Stromal cell of bone marrow (primary cell): Measurements from ENCODE around the gene SMO.
"Not testable (repeated sequence)": the region's sequence is repeated elsewhere in the genome, so short reads cannot be mapped to it uniquely, and the experiment has no call there.

Source experiments
- DNase-seq: peaks from one replicate; pipeline ENCODE4 v3.0.0-alpha.2; 2012; ENCODE audit warnings: low read depth

The SMO gene

DNA sequence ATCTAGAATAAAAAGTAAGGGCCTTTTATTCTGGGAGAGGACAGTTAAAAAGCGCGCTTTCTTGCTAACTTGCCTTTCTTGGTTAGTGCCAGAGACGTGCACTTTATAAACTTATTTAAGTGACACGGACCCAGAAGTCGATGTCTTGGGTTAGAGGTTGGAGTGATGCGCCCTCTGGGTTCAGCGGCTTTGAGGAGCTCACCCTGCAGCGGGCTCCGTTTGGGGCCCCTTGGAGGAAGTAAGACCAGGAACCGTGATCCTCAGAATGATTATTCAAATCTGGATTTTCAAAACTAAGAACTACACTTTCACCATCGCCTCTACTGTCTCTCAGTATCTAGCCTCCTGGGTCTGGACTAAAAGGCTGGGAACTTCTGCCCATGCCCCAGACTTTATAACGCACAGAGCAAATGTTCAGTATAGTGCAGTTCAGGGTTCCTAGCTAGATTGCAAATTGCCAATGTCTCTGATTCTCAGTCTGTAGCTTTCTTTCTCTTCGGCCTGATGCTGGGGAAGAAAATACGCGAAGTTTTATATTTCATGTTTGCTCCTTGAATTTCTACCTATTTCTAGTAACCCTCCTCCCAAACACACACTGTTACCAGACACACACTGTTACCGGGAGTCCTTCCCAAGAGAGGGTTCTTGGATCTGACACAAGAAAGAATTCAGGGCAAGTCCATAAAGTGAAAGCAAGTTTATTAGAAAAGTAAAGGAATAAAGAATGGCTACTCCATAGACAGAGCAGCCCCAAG is 18.6 kb upstream of the SMO start:
- DNase-seq: no peak

DNA sequence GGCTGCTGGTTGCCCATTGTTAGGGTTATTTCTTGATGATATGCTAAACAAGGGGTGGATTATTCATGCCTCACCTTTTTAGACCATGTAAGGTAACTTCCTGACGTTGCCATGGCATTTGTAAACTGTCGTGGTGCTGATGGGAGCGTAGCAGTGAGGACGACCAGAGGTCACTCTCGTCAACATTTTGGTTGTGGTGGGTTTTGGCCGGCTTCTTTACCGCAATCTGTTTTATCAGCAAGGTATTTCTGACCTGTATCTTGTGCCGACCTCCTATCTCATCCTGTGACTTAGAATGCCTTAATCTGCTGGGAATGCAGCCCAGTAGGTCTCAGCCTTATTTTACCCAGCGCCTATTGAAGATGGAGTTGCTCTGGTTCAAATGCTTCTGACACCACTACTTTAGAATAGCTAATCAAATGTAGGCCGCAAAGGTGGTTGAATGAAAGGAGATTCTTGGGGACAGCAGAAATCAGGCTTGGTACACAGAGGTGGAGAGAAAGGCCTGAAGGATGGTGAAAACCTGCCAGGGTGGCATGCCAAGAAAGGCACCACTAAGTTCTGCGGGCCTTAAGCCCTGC is 17.9 kb upstream of the SMO start:
- DNase-seq: no peak

DNA sequence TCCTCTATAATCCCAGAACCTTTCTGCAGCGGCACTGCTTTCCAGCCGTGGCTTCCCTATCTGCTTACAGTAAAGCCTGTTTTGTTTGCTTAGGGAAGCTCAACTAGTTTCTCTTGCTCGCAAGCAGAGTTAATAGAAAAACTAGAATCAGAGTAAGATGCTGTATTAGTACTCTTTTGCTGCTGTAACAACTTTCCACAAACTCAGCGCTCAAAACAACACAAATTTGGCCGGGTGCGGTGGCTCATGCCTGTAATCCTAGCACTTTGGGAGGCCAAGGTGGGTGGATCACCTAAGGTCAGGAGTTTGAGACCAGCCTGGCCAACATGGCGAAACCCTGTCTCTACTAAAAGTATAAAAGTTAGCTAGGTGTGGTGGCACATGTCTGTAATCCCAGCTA is 14.6 kb upstream of the SMO start:
- not testable (repeated sequence) for DNase-seq

DNA sequence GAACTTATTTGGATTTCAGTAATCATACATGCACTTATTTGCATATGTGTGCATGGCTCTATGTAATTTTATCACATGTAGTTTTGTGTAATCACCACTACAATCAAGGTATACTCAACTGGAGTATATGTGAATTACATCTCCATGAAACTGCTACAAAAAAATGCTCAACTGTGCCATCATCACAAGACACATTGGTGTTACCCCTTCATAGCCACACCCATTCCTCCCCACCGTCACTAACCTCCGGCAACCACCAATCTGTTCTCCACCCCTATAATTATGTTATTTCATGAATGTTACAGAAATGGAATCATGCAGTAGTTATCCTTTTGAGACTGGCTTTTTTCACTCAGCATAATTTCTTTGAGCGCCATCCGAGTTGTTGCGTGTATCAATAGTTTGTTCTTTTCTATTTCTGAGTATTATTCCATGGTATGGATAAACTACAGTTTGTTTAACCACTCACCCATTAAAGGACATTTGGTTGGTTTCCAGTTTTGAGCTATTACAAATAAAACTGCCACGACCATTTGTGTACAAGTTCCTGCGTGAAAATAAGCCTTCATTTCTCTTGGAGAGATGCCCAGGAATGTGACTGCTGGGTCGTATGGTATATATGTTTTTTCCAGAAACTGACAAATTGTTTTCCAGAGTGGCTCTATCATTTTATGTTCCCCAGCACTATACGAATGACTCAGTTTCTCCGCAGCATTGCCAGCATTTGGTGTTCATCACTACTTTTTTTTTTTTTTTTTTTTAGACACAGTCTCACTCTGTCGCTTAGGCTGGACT is 11.3 kb upstream of the SMO start:
- DNase-seq: no peak

DNA sequence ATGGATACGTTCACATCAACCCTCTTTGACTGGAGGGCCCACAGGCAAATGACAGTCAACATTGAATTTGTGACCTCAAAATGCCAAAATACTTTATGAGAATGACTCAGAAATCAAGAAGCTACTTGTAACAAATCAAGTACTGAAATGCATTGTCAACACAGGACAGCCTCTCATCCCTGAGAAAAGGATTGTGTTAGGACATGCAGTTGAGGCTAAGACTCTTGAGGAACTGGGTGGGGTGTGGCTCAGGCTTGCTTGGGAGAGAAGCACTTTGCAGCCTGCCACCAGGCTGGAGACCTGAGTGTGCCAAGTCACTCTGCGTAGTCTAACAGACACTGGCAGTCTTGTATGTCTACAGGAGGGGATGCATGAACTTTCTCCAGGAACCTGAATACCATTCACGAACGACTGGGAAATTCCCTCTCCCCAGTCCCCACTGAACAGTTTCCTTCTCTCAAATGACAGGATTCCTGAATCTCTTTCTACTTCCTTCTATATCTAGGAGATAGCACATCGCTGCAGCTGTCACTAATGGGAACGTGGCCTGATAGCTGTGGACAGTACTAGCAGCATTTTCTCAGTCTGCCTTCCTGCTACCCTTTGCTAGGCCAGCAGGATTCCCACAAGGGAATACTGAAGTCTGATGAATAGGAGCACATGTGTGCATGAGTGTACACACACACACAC is 3.3 kb upstream of the SMO start:
- DNase-seq: no peak

DNA sequence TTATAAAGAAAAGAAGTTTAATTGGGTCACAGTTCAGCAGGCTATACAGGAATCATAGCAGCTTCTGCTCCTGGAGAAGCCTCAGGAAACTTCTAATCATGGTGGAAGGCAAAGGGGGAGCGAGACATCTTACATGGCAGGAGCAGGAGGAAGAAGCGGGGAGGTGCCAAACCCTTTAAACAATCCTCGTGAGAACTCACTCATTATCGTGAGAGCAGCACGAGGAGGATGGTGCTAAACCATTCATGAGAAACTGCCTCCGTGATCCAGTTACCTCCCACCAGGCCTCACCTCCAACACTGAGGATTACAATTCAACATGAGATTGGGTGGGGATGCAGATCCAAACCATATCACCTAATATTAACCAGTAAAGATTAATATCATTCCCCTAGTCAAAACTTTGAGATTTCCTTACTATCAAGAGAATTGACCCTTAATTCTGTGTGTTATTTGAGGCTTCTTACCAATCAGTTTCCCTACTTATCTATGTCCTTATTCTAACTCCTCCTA is 1.6 kb upstream of the SMO start:
- DNase-seq: no peak

DNA sequence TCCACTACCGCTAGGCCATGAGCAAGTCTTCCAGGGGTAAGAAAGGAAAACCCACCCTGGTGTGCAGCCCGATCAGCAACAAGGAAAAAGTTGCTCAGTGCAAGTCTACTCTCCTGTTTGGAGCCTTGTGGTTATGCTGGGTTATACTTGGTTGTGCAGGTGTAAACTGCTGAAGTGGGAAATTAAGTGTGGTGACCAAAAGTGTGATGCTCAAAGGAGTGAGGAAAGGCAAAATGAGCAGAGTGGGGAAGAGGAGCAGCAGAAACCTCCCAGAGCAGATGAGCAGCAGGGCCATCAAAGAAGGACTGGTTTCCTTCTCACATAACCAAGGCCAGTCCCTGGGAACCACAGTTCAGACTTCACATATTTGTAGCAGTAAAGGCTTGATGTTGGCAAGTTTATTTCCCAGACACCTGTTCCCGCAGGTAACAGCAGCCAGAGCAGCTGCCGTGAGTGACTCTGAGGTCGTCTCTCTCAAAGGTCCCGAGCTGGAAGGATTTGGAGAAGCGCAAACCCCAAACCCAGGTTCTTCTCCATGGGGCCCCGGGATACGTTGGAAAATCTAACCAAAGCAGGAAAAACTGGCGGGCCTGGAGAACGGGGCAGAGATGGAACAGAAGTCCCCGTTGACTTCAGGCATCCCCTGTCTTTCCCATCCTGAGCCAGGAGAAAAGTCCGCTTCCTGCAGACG is 607 bp upstream of the SMO start:
- DNase-seq: no peak

DNA sequence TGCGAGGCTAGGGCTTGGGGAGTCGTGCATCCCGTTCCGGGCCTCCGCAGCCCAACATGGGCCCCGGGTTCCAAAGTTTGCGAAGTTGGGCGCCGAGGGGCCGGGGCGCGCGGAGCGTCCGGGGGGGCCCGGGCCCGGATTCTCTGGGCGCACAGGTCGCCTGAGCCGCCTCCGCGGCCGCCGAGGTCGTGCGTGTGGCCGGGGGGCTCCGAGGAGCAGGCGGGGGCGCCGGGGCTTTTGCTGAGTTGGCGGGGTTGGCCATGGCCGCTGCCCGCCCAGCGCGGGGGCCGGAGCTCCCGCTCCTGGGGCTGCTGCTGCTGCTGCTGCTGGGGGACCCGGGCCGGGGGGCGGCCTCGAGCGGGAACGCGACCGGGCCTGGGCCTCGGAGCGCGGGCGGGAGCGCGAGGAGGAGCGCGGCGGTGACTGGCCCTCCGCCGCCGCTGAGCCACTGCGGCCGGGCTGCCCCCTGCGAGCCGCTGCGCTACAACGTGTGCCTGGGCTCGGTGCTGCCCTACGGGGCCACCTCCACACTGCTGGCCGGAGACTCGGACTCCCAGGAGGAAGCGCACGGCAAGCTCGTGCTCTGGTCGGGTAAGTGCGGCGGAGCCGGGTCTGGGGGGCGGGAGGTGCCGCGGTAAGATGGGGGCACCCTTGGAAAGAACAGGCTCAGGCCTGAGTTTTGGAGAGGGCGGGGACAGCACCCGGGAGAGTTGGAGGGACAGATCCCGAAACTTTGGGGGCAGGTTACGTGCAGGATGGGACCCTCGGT is 643 bp downstream of the SMO start:
- DNase-seq: no peak

DNA sequence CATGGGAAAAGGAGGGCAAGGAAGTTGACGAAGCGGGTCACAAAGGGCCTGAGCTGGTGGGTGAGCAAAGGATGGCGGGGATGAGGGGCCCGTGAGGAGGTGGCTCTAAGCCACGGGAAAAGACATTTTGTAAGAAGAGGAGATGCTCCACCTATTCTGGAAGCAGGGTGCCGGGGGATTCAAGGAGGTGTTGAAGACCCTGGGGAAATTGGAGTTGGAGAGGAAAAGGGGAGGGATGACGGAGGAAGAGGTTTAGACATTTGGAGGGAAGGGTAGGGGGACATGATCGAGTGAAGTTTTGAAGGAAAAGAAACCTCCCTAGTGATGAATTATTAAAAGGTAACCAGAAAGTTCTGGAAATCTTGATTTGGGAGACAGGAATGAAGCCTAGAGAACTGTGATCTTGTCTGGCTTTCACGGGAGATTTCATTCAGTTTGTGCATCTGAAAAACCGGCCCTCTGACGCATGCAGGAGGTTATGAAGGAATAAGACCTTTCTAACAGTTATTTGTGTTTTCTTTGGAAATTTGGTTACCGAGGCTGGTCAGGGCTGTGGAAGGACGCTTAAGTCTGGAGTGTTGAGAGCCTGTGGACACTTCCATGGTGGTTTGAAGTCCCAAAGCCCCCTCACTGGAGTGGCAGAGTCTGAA is 1.4 kb downstream of the SMO start:
- no peak for DNase-seq

DNA sequence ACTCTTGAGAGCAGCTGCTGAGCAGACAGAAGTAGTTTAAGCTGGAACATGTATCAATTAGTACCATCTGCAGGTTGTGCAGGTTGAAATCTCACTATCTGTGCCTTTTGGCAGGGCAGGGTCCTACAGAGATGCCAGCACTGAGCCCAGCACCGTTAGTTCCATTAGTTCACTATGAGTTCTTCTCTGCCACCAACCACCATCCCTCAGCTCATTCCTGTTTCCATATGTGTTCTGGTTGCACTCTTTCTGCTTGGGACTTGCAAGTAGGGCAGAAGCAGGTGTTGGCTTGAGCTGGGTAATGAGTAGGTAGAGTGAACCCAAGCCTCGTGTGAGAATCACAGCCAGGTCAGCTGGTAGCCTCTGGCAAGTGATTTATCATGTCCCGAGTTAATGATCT is 2.8 kb downstream of the SMO start:
- no peak for DNase-seq

DNA sequence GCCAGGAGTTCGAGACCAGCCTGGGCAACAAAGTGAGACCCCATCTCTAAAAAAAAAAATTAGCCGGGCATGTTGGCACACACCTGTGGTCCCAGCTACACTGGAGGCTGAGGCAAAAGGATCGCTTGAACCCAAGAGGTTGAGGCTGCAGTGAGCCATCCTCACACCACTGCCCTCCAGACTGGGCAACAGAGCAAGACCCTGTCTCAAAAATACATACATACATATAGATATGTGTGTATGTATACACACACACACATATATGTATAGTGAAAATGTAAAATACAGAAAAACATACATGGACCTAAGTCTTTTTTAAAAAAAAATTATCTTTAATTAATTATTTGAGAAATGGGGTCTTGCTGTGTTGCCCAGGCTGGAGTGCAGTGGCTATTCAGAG is 5.5 kb downstream of the SMO start:
- no peak for DNase-seq

DNA sequence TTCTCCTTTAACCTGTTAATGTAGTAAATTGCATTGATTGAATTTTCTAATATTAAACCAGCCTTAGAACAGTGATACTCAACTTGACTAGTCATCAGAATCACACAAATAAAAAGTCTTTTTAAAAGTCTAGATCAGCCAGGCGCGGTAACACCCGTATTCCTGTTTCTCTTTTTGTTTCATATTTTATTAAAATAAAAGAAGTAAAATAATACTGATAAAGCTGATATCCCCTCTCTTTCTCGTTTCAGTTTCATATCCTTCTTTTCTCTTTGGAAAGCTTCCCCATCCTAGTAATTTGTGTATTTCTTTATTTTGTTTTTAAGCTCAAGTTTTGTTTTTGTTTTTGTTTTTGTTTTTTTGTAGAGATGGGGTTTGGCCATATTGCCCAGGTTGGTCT is 9.3 kb downstream of the SMO start:
- no peak for DNase-seq

DNA sequence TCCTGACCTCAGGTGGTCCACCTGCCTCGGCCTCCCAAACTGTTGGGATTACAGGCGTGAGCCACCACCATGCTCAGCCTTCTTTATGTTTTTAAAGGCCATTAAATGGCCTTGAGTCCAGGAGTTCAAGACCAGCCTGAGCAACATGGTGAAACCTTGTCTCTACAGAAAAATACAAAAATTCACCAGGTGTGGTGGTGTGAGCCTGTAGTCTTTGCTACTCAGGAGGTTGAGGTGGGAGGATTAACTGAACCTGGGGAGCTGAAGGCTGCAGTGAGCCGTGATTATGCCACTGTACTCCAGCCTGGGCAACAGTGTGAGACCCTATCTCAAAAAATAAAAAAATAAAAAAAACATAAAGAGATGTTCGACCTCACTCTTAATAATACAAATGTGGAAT is 11.0 kb downstream of the SMO start:
- no peak for DNase-seq

DNA sequence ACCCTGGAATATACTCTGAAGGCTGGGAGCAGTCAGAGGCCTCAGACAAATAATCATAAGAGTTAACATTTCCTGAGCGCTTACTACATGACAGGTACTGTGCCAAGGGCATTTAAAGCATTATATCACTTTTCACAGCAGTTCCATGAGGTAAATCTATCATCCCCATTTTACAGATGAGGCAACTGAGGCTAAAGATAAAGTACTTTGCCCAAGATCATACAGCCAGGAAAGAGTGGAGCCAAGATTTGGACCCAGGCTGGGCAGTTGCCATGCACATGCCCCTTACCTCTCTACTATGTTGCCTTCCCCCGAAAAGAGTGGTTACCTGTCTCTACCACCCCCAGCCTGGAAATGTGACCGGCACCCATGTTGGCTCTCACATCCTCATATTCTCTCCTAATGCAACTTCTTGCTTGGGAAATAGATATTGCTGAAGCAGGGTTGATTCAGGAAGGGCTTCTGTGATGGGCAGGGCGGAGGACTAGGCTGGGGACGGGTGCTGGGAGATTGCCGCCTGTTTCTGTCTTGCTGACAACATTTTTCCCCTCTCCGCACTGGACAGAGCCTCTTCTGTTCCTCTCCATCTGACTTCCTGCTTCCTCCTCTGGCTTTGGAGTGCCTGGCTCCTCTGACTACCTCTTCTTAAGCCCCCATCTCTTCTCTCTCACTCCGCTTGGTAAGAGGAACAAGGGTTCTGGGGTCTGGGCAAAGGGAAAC is 13.8 kb downstream of the SMO start:
- no peak for DNase-seq

DNA sequence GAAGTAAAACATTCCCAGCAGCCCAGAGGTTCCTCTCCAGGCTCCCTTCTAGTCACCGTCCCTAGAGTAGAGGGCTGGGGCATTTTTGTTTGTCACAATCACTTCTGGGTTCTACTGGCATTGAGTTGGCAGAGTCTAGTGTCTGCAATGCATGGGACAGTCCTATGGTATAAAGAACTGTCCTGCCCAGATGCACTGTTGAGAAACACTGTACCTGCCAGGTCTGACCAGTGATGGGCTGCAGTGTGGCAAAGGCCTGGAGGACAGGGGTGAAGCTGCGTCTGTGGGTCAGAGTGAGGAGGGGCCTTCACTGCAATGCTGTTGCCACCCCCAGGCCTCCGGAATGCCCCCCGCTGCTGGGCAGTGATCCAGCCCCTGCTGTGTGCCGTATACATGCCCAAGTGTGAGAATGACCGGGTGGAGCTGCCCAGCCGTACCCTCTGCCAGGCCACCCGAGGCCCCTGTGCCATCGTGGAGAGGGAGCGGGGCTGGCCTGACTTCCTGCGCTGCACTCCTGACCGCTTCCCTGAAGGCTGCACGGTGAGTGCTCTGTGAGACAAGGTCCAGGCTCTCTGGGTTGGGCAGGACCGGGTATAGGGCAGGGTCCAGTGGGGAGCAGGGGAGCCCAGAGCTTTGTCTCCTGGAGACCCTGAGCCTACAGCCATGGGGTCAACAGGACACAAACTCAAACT is 14.8 kb downstream of the SMO start:
- no peak for DNase-seq

DNA sequence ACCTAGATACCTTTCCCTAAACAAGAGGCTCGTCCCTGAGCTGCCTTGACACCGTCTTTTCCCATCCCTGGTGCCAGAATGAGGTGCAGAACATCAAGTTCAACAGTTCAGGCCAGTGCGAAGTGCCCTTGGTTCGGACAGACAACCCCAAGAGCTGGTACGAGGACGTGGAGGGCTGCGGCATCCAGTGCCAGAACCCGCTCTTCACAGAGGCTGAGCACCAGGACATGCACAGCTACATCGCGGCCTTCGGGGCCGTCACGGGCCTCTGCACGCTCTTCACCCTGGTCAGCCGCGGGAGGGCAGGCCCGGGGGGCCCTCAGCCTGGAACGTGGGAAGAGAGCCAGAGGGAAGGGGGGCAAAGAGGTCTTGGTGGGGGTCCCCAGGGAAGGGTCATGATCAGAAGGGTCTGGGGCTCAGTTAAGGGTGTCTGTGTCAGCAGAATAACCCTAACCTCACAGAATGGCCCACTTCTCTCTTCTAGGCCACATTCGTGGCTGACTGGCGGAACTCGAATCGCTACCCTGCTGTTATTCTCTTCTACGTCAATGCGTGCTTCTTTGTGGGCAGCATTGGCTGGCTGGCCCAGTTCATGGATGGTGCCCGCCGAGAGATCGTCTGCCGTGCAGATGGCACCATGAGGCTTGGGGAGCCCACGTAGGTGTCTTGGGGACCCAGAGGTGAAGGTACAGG is 16.8 kb downstream of the SMO start:
- DNase-seq: no peak

DNA sequence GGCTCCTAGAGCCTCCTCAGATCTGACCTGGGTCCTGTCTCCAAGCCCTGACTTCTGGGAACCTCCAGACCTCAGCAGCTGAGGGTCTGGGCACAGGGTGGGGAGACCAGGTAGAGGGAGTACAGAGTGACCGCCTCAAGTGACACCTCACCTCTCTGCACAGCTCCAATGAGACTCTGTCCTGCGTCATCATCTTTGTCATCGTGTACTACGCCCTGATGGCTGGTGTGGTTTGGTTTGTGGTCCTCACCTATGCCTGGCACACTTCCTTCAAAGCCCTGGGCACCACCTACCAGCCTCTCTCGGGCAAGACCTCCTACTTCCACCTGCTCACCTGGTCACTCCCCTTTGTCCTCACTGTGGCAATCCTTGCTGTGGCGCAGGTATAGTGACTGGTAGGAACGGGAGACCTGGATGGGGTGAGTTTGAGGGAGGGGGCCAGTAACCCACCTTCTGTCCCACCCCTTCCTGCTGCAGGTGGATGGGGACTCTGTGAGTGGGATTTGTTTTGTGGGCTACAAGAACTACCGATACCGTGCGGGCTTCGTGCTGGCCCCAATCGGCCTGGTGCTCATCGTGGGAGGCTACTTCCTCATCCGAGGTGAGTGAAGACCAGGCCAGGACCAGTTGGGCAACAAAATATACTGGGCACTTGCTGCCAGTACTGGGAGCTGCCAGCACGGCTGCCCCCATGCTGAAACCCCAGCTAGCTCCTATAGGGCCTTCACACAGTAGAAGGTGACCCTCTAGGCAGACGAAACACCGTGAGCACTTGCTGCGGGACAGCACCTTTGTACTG is 17.8 kb downstream of the SMO start:
- no peak for DNase-seq

DNA sequence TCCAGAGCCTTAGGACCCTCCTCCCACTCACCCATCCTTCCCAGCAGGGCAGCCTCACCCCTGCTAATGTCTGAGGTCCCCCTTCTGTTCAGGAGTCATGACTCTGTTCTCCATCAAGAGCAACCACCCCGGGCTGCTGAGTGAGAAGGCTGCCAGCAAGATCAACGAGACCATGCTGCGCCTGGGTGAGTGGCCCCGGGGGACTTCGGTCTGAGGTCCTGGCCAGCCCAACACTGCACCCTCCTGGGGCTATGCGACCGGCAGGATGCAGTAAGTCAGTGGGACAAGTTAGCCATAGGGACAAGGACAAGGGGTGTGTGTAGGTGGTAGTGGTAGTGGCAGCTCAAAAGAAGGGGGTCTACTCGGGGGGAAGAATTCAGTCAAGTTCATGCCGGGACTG is 20.2 kb downstream of the SMO start:
- DNase-seq: no peak
